Heart right ventricle (tissue), 16 donors: ENCODE data around the gene KMT2B. TPM values are rescaled to one million over a fixed set of nuclear protein-coding genes. Genes with fewer than 3 reads are reported as not detected.

Experiments
- ATAC-seq, 8 donors: fragments of 200-7000 bp; cut with Tn5 transposase; one replicate each; pipeline ENCODE4 v1.9.1; 2020; ENCODE audit warnings: mild to moderate bottlenecking in 8 of 8, moderate library complexity in 8 of 8, moderate number of reproducible peaks in 1 of 8
- DNase-seq, 2 donors: peaks; one replicate each; pipeline ENCODE4 v3.0.0-alpha.2; 2020
- H3K27ac ChIP-seq, 10 donors: fragments of 200-600 bp; sonication (generic) in 2 of 10; one replicate each; pipeline versions ENCODE4 v1.5.0 to v1.8.0; 2020 to 2022; ENCODE audit warnings: mild to moderate bottlenecking in 3 of 10
- H3K27me3 ChIP-seq, 7 donors: fragments of 200-600 bp; one replicate each; pipeline ENCODE4 v1.8.0; 2021 to 2022; ENCODE audit warnings: mild to moderate bottlenecking in 2 of 7
- H3K36me3 ChIP-seq, 9 donors: fragments of 200-600 bp; sonication (generic) in 1 of 9; one replicate each; pipeline versions ENCODE4 v1.5.0 to v1.8.0; 2020 to 2022; ENCODE audit warnings: mild to moderate bottlenecking in 2 of 9
- H3K4me1 ChIP-seq, 9 donors: fragments of 200-600 bp; sonication (generic) in 1 of 9; one replicate each; pipeline versions ENCODE4 v1.5.0 to v1.8.0; 2020 to 2022; ENCODE audit warnings: mild to moderate bottlenecking in 4 of 9
- H3K4me3 ChIP-seq, 10 donors: fragments of 200-600 bp; sonication (generic) in 2 of 10; one replicate each; pipeline versions ENCODE4 v1.5.0 to v1.8.0; 2020 to 2022; ENCODE audit warnings: mild to moderate bottlenecking in 7 of 10, moderate library complexity in 2 of 10
- H3K9me3 ChIP-seq, 11 donors: fragments of 200-600 bp in 10 of 11; sonication (generic) in 2 of 11; one replicate each; pipeline versions ENCODE4 v1.5.0 to v1.8.0; 2013 to 2022; ENCODE audit warnings: mild to moderate bottlenecking in 2 of 11, control low read depth in 1 of 11, moderate library complexity in 1 of 11
- WGBS, 2 donors: extraction: QIAGEN DNeasy Blood & Tissue Kit; methylation state at CpG; one replicate each; pipeline ENCODE4 v1.1.7; 2013; ENCODE audit warnings: inconsistent platforms in 1 of 2; 5-methylcytosine and 5-hydroxymethylcytosine counted together
- intact Hi-C, 10 donors: fragments of 100-400 bp; cut with DNase I; formaldehyde crosslinking; loops; one replicate each; pipeline versions ENCODE4 v1.11.1 to v1.14.2; 2022
- polyA plus RNA-seq, 2 donors: library from polyadenylated mRNA; stranded (reverse); fragments of 200-250 nt; gene quantifications; one replicate each; pipeline ENCODE4 v1.2.3, GENCODE V29; 2013
- total RNA-seq, 10 donors: library from RNA; stranded (reverse); fragmentation: NEBNext Ultra II Directional in 3 of 10; extraction: Animal tissue kit (Norgen Biotek cat#: 25700) in 3 of 10; gene quantifications; one replicate each; pipeline versions ENCODE4 v1.2.1 to v1.2.4, GENCODE V29; 2021 to 2023
- TF ChIP-seq, protein P1 (sequence below), 9 donors: fragments of 200-600 bp; sonication (generic) in 2 of 9; IDR thresholded peaks; one replicate each; pipeline versions ENCODE4 v1.5.0 to v1.8.0; 2021 to 2022; ENCODE audit warnings: antibody characterized with exemption in 9 of 9, mild to moderate bottlenecking in 5 of 9, moderate library complexity in 1 of 9
- donor health status: Arrhythmogenic right ventricular cardiomyopathy.
- donor health status: ischemic (EF 13 %, LVEDD 7.1; RV severe dilation, severe dysfunction).
- donor health status: healthy with polysubstance abuse.
- donor health status: DM: no; HTN: yes; CAD: no.
- donor health status: DM: no; HTN: no; CAD: no.
- donor health status: ischemic (EF 25% LVEDD 6.9; RV normal size, moderate dysfunction).
- donor health status: ischemic (EF 25% LVEDD 5.7; RV mildly dilated, moderate dysfunction).
- donor health status: healthy.
- donor health status: DM: yes; HTN: yes; CAD: no.
- donor health status: Ischemic cardiomyopathy.
- donor health status: ischemic (EF 35%, LVEDD 5.7; RV mildly dilated, moderate dysfunction).
- donor health status: nonischemic (EF 11% LVEDD 7.7; RV severe dilation, severe dysfunction).
- donor health status: DM: yes; HTN: yes; CAD: no.
- donor health status: PGD.
- donor health status: ischemic (EF 29% LVEDD 5.4; RV normal size, mild dysfunction).
- donor health status: nonischemic (EF 23%, LVEDD 6.1; RV moderate dilation, normal function).

Gene KMT2B
- total and polyA plus RNA-seq, 12 donors = 10.8 to 28.7 (median 14.8) TPM

DNA sequence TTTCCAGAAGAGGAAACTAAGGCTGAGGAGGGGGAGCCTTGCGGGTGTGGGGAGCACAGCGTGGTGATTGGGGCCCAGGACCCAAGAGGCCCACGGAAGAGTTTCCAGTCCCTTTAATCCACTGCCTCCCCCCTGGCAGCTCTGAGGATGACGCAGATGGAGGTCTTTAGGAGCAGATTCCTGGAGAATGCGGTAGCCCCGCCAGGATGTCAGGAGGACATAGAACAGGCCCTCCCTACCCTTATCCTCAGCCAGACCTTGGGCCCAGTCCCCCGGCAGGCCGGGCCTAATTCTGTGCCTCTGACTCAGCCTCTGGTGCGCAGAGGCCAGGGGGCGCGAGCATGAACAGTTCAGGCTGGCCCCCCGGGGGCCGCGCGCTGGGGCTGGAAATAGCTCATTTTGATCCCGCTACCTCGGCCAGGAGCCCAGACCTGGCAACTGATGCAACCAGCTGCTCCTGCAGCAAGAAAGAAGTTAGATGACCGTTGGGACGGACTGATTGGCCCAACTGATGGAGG, 39.5 kb downstream of the KMT2B start:
- Histone ChIP-seq H3K4me1 (peaks cover 4 to 54% (median 37%) of the 10 kb centered on the region in 9 donors), H3K27me3 (peaks cover 0 to 15% (median 0%) of the 10 kb centered on the region in 7 donors), H3K27ac (peak overlapping the region; percentile 88 to 99 (median 98)), H3K36me3 (peaks cover 0 to 48% (median 18%) of the 10 kb centered on the region in 9 donors), H3K4me3 (peak overlapping the region; percentile 12 to 99 (median 82)), H3K9me3 (peaks cover 0 to 3% (median 0%) of the 10 kb centered on the region in 11 donors)
- TF ChIP-seq, protein P1, sequence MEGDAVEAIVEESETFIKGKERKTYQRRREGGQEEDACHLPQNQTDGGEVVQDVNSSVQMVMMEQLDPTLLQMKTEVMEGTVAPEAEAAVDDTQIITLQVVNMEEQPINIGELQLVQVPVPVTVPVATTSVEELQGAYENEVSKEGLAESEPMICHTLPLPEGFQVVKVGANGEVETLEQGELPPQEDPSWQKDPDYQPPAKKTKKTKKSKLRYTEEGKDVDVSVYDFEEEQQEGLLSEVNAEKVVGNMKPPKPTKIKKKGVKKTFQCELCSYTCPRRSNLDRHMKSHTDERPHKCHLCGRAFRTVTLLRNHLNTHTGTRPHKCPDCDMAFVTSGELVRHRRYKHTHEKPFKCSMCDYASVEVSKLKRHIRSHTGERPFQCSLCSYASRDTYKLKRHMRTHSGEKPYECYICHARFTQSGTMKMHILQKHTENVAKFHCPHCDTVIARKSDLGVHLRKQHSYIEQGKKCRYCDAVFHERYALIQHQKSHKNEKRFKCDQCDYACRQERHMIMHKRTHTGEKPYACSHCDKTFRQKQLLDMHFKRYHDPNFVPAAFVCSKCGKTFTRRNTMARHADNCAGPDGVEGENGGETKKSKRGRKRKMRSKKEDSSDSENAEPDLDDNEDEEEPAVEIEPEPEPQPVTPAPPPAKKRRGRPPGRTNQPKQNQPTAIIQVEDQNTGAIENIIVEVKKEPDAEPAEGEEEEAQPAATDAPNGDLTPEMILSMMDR (IDR thresholded peaks at IDR 0.05) = peak in 3 of 9 donors; percentile 16 to 28 (median 19)
- 2 to 3% methylated on average over 19 of the region's 19 CpGs for WGBS, 2 donors
- DNase-seq (peak; percentile 87 to 90), ATAC-seq (peak; percentile 63 to 78 (median 72))
- intact Hi-C loops = loop anchor here in 2 of 10 donors (1.0 to 5.0 kb wide), 2 partner anchors 9 to 175 kb away; partner anchors contain the start of gene LIN37 (in 1 of the 2)

GRCh38 chr19:35757749-35758608, 40.2 kb downstream of the KMT2B start, which contains the start of gene PROSER3:
Gene PROSER3, plus strand, starts transcription at chr19:35758176. Its CDS starts 40 bp downstream, at chr19:35758216.
- peaks cover 0 to 3% (median 0%) of the 10 kb centered on the region in 11 donors for H3K9me3 ChIP-seq
- peak; percentile 98 to 99 for DNase-seq
- H3K4me3 ChIP-seq = peak within 1 kb of the TSS; percentile 53 to 99 (median 82)
- intact Hi-C loops = loop anchor here in 3 of 10 donors (1.0 to 5.0 kb wide), 3 partner anchors 10 to 174 kb away; partner anchors contain the start of gene LIN37 (in 1 of the 3)
- TF ChIP-seq, protein P1 (IDR thresholded peaks at IDR 0.05) = no peak
- peaks cover 0 to 48% (median 14%) of the 10 kb centered on the region in 9 donors for H3K36me3 ChIP-seq
- peaks cover 0 to 15% (median 0%) of the 10 kb centered on the region in 7 donors for H3K27me3 ChIP-seq
- H3K4me1 ChIP-seq = peaks cover 4 to 54% (median 37%) of the 10 kb centered on the region in 9 donors
- H3K27ac ChIP-seq = peak within 1 kb of the TSS; percentile 88 to 99 (median 98)
- 0 to 1% methylated on average over 53 of the region's 53 CpGs for WGBS, 2 donors
- ATAC-seq = peak; percentile 69 to 91 (median 86)

DNA sequence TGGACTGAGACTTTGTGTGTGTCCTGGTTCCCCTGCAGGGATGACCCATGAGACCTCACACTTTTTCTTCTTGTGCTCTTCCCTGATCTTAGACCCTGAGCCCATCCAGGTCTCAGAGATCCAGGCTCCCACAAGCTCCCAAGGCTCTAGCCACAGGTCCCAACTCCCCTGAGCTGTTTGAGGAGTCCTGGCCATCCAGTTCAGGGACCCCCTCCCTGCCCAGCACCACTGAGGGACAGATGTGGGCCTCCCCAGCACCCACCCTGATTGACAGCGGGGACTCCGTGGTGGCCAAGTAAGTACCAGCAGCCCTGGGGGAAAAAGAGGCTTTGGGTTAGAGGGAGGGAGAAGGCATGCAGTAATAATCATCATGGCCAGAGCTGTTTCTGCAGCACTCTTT, 41.9 kb downstream of the KMT2B start:
- DNase-seq (no peak), ATAC-seq (no peak)
- TF ChIP-seq, protein P1 (IDR thresholded peaks at IDR 0.05) = no peak
- Histone ChIP-seq H3K27ac (peak overlapping the region in 1 of 10 donors; percentile 28), H3K4me3 (no peak overlapping the region), H3K4me1 (peaks cover 4 to 45% (median 37%) of the 10 kb centered on the region in 9 donors), H3K27me3 (peaks cover 0 to 15% (median 0%) of the 10 kb centered on the region in 7 donors), H3K36me3 (peaks cover 0 to 48% (median 0%) of the 10 kb centered on the region in 9 donors), H3K9me3 (peaks cover 0 to 3% (median 0%) of the 10 kb centered on the region in 11 donors)
- 90 to 94% methylated on average over 2 of the region's 2 CpGs for WGBS, 2 donors
- intact Hi-C loops = loop anchor here in 1 of 10 donors (5.0 kb wide), 1 partner anchor 173 kb away; no protein-coding TSS in a partner anchor
